ENCODE results near the gene CNTN4. TPM values are rescaled to one million over a fixed set of nuclear protein-coding genes. Genes with fewer than 3 reads are reported as not detected.

CNTN4 gene
- total RNA-seq, 1 donor, result under 0.01 TPM

DNA sequence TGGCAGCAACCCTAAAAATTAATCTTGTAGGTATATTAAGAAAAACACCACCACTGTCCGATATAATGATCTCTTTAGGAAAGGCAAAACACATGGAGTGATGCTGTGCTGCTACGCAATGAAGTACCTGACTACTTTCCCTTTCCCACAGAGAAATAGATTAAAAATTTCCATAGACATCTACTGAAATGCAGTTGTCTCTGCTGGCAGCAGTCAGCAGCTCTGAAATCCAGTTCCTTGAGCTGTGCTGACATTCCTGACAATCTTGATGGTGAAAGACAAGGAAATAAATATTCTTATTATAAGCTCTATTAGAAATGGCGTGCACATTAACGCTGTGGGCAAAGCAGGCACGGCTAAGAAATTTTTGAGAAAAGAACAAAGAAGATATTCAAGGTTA is 723.9 kb downstream of the CNTN4 start:
- Histone ChIP-seq H3K27me3 (ENCODE audit: insufficient read depth, low read length) (no peaks in the 10 kb centered on the region), H3K79me2 (ENCODE audit: insufficient read depth, low read length) (no peaks in the 10 kb centered on the region), H3K9me3 (ENCODE audit: low read depth, low read length) (no peaks in the 10 kb centered on the region), H3K36me3 (ENCODE audit: insufficient read depth, low read length) (no peaks in the 10 kb centered on the region), H3K4me1 (ENCODE audit: insufficient read depth, low read length) (no peaks in the 10 kb centered on the region), H4K20me1 (ENCODE audit: insufficient read depth, low read length) (no peaks in the 10 kb centered on the region), H3K27ac (ENCODE audit: low read depth, low read length) (no peak overlapping the region), H3K4me2 (ENCODE audit: insufficient read depth, low read length) (no peak overlapping the region), H2AFZ (ENCODE audit: low read length) (no peak overlapping the region), H3K4me3 (ENCODE audit: insufficient read depth, low read length) (no peak overlapping the region)
- DNase-seq (ENCODE audit: insufficient read length, low spot score, missing footprints), result no peak
- TF ChIP-seq, protein P1, sequence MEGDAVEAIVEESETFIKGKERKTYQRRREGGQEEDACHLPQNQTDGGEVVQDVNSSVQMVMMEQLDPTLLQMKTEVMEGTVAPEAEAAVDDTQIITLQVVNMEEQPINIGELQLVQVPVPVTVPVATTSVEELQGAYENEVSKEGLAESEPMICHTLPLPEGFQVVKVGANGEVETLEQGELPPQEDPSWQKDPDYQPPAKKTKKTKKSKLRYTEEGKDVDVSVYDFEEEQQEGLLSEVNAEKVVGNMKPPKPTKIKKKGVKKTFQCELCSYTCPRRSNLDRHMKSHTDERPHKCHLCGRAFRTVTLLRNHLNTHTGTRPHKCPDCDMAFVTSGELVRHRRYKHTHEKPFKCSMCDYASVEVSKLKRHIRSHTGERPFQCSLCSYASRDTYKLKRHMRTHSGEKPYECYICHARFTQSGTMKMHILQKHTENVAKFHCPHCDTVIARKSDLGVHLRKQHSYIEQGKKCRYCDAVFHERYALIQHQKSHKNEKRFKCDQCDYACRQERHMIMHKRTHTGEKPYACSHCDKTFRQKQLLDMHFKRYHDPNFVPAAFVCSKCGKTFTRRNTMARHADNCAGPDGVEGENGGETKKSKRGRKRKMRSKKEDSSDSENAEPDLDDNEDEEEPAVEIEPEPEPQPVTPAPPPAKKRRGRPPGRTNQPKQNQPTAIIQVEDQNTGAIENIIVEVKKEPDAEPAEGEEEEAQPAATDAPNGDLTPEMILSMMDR (IDR thresholded peaks at IDR 0.05; ENCODE audit: extremely low read depth, low read depth, low read length), result no peak

- TF ChIP-seq, protein P1 (IDR thresholded peaks at IDR 0.05; ENCODE audit: extremely low read depth, low read depth, low read length), result no peak
- Histone ChIP-seq H3K4me3 (ENCODE audit: insufficient read depth, low read length) (no peak overlapping the region), H3K79me2 (ENCODE audit: insufficient read depth, low read length) (no peaks in the 10 kb centered on the region), H3K27ac (ENCODE audit: low read depth, low read length) (no peak overlapping the region), H3K36me3 (ENCODE audit: insufficient read depth, low read length) (no peaks in the 10 kb centered on the region), H3K9me3 (ENCODE audit: low read depth, low read length) (no peaks in the 10 kb centered on the region), H4K20me1 (ENCODE audit: insufficient read depth, low read length) (no peaks in the 10 kb centered on the region), H3K27me3 (ENCODE audit: insufficient read depth, low read length) (no peaks in the 10 kb centered on the region), H2AFZ (ENCODE audit: low read length) (no peak overlapping the region), H3K4me1 (ENCODE audit: insufficient read depth, low read length) (no peaks in the 10 kb centered on the region), H3K4me2 (ENCODE audit: insufficient read depth, low read length) (no peak overlapping the region)
- DNase-seq (ENCODE audit: insufficient read length, low spot score, missing footprints), result no peak
Measured at GRCh38 chr3:2823031-2823430, 724.4 kb downstream of the CNTN4 start.

DNA sequence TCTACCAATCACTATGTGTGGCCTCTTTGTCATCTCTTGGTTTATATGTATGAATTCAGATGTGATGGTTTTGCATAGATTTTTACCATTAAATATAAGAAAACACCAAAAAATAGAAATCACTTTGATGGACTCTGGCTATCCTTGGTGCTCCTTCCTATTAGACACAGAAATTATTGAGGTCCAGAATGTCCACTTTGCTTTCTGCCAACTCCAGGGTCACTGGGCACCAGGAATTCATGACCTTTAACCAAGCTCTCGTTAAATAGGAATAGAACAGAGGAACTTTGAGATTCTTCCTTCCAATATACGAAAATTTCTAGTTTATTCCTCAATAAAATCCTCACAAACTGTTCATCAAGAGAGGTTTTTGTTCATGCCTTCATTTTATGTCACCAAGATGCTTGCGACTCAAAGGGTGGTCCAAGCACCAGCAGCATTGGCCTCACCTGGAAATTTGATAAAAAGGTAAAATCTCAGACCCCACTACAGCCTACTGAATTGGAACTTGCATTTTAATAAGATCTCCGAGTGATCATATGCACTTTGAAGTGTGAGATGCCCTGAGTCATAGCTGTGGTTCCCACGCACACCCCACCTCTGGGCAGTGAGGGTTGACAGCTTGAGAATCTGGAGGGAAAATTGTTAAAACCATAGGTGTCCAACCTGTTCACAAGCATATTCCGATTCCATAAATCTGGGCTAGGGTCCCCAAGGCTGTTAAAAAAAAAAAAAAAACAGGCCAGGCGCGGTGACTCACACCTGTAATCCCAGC is 725.0 kb downstream of the CNTN4 start:
- no peaks in the 10 kb centered on the region for H3K79me2 ChIP-seq (ENCODE audit: insufficient read depth, low read length)
- H3K27me3 ChIP-seq (ENCODE audit: insufficient read depth, low read length), result no peaks in the 10 kb centered on the region
- H3K4me3 ChIP-seq (ENCODE audit: insufficient read depth, low read length), result no peak overlapping the region
- no peak overlapping the region for H2AFZ ChIP-seq (ENCODE audit: low read length)
- H3K9me3 ChIP-seq (ENCODE audit: low read depth, low read length), result no peaks in the 10 kb centered on the region
- no peaks in the 10 kb centered on the region for H4K20me1 ChIP-seq (ENCODE audit: insufficient read depth, low read length)
- TF ChIP-seq, protein P1 (IDR thresholded peaks at IDR 0.05; ENCODE audit: extremely low read depth, low read depth, low read length), result no peak
- H3K27ac ChIP-seq (ENCODE audit: low read depth, low read length), result no peak overlapping the region
- no peak overlapping the region for H3K4me2 ChIP-seq (ENCODE audit: insufficient read depth, low read length)
- H3K4me1 ChIP-seq (ENCODE audit: insufficient read depth, low read length), result no peaks in the 10 kb centered on the region
- H3K36me3 ChIP-seq (ENCODE audit: insufficient read depth, low read length), result no peaks in the 10 kb centered on the region
- DNase-seq (ENCODE audit: insufficient read length, low spot score, missing footprints), result no peak

DNA sequence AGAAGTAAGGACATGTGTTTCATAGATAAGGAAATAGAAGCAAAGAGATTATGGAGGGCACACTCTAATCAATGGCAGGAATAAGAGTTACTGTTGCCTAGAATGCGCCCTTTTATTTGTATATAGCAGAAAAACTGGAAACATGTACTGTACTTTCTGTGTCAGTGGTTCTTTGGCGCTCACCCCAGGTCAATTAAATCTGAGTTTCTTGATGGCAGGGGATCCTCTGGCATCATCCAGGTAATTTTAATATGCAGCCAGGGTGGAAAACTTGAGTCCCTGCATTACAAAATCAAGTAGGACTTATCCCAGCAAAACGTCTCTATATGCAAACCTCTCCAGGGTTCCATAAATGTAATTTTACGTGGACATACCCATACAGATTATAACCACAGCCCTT is 727.4 kb downstream of the CNTN4 start:
- H3K4me2 ChIP-seq (ENCODE audit: insufficient read depth, low read length), result no peak overlapping the region
- no peaks in the 10 kb centered on the region for H3K36me3 ChIP-seq (ENCODE audit: insufficient read depth, low read length)
- H2AFZ ChIP-seq (ENCODE audit: low read length), result no peak overlapping the region
- H4K20me1 ChIP-seq (ENCODE audit: insufficient read depth, low read length), result no peaks in the 10 kb centered on the region
- TF ChIP-seq, protein P1 (IDR thresholded peaks at IDR 0.05; ENCODE audit: extremely low read depth, low read depth, low read length), result no peak
- no peak overlapping the region for H3K4me3 ChIP-seq (ENCODE audit: insufficient read depth, low read length)
- no peaks in the 10 kb centered on the region for H3K4me1 ChIP-seq (ENCODE audit: insufficient read depth, low read length)
- H3K27me3 ChIP-seq (ENCODE audit: insufficient read depth, low read length), result no peaks in the 10 kb centered on the region
- H3K27ac ChIP-seq (ENCODE audit: low read depth, low read length), result no peak overlapping the region
- H3K9me3 ChIP-seq (ENCODE audit: low read depth, low read length), result no peaks in the 10 kb centered on the region
- no peaks in the 10 kb centered on the region for H3K79me2 ChIP-seq (ENCODE audit: insufficient read depth, low read length)
- no peak for DNase-seq (ENCODE audit: insufficient read length, low spot score, missing footprints)

Measured in osteoblast (primary cell).